ENCODE measurements around the gene IL6ST.

Gene IL6ST

GRCh38 chr5:55998966-55999365, 4.2 kb upstream of the IL6ST start:
- Histone ChIP-seq H3K4me2 (ENCODE audit: low read depth, low read length, poor library complexity, severe bottlenecking) (no peak overlapping the region), H3K4me1 (ENCODE audit: insufficient read depth, low read length, poor library complexity, severe bottlenecking) (peaks cover 7% of the 10 kb centered on the region), H3K36me3 (ENCODE audit: insufficient read depth, low read length) (no peaks in the 10 kb centered on the region), H3K9me3 (ENCODE audit: insufficient read depth, low read depth, low read length) (no peaks in the 10 kb centered on the region), H3K9ac (ENCODE audit: low read depth, low read length, poor library complexity, severe bottlenecking) (no peak overlapping the region), H3K27me3 (ENCODE audit: insufficient read depth, low read length, poor library complexity, severe bottlenecking) (no peaks in the 10 kb centered on the region), H3K9me2 (replicated peaks; ENCODE audit: low read depth, low read length) (no peaks in the 10 kb centered on the region), H3K79me2 (ENCODE audit: insufficient read depth, low read length) (0 out of 2 replicates have a peak, but pooled peaks cover 6% of the 10 kb centered on the region), H2AFZ (ENCODE audit: low read length) (no peak overlapping the region), H3F3A (ENCODE audit: low read depth) (no peaks in the 10 kb centered on the region), H4K20me1 (ENCODE audit: insufficient read depth, low read length, poor library complexity, severe bottlenecking) (no peaks in the 10 kb centered on the region), H3K4me3 (ENCODE audit: low read length, poor library complexity, severe bottlenecking) (no peak overlapping the region)
- no peak for TF ChIP-seq CTCF (conservative IDR thresholded peaks at IDR 0.05; ENCODE audit: low read length)
- no peak for TF ChIP-seq EZH2phosphoT487 (IDR thresholded peaks at IDR 0.05; ENCODE audit: borderline replicate concordance)

- Histone ChIP-seq H3K4me2 (ENCODE audit: low read depth, low read length, poor library complexity, severe bottlenecking) (no peak overlapping the region), H4K20me1 (ENCODE audit: insufficient read depth, low read length, poor library complexity, severe bottlenecking) (no peaks in the 10 kb centered on the region)
Observed at GRCh38 chr5:55997742-55998351, 3.1 kb upstream of the IL6ST start.

GRCh38 chr5:55994998-55995914, 493 bp upstream of the IL6ST start:
- H3K9me3 ChIP-seq (ENCODE audit: insufficient read depth, low read depth, low read length): no peaks in the 10 kb centered on the region

More at GRCh38 chr5:55997742-55998351, 3.1 kb upstream of the IL6ST start:
- Histone ChIP-seq H3K4me1 (ENCODE audit: insufficient read depth, low read length, poor library complexity, severe bottlenecking) (peaks cover 18% of the 10 kb centered on the region), H3K27me3 (ENCODE audit: insufficient read depth, low read length, poor library complexity, severe bottlenecking) (no peaks in the 10 kb centered on the region), H3K79me2 (ENCODE audit: insufficient read depth, low read length) (0 out of 2 replicates have a peak, but pooled peaks cover 7% of the 10 kb centered on the region), H3K4me3 (ENCODE audit: low read length, poor library complexity, severe bottlenecking) (no peak overlapping the region), H3K9me2 (replicated peaks; ENCODE audit: low read depth, low read length) (no peaks in the 10 kb centered on the region), H2AFZ (ENCODE audit: low read length) (no peak overlapping the region), H3F3A (ENCODE audit: low read depth) (no peaks in the 10 kb centered on the region), H3K9ac (ENCODE audit: low read depth, low read length, poor library complexity, severe bottlenecking) (no peak overlapping the region), H3K36me3 (ENCODE audit: insufficient read depth, low read length) (no peaks in the 10 kb centered on the region), H3K9me3 (ENCODE audit: insufficient read depth, low read depth, low read length) (no peaks in the 10 kb centered on the region)
- TF ChIP-seq EZH2phosphoT487 (IDR thresholded peaks at IDR 0.05; ENCODE audit: borderline replicate concordance) (no peak), CTCF (conservative IDR thresholded peaks at IDR 0.05; ENCODE audit: low read length) (no peak)

More at GRCh38 chr5:55994998-55995914, 493 bp upstream of the IL6ST start:
- Histone ChIP-seq H3K36me3 (ENCODE audit: insufficient read depth, low read length) (no peaks in the 10 kb centered on the region), H4K20me1 (ENCODE audit: insufficient read depth, low read length, poor library complexity, severe bottlenecking) (peaks cover 4% of the 10 kb centered on the region), H3K79me2 (ENCODE audit: insufficient read depth, low read length) (0 out of 2 replicates have a peak, but pooled peaks cover 7% of the 10 kb centered on the region), H2AFZ (ENCODE audit: low read length) (peak overlapping the region; percentile 81), H3F3A (ENCODE audit: low read depth) (no peaks in the 10 kb centered on the region), H3K9ac (ENCODE audit: low read depth, low read length, poor library complexity, severe bottlenecking) (peak overlapping the region; percentile 73), H3K4me1 (ENCODE audit: insufficient read depth, low read length, poor library complexity, severe bottlenecking) (peaks cover 32% of the 10 kb centered on the region), H3K4me2 (ENCODE audit: low read depth, low read length, poor library complexity, severe bottlenecking) (peak overlapping the region; percentile 92), H3K4me3 (ENCODE audit: low read length, poor library complexity, severe bottlenecking) (peak overlapping the region; percentile 91), H3K9me2 (replicated peaks; ENCODE audit: low read depth, low read length) (no peaks in the 10 kb centered on the region), H3K27me3 (ENCODE audit: insufficient read depth, low read length, poor library complexity, severe bottlenecking) (no peaks in the 10 kb centered on the region)
- TF ChIP-seq CTCF (conservative IDR thresholded peaks at IDR 0.05; ENCODE audit: low read length) (no peak), EZH2phosphoT487 (IDR thresholded peaks at IDR 0.05; ENCODE audit: borderline replicate concordance) (no peak)

Data from Loucy (cell line).